HG03378 (cell line): Measurements from ENCODE around the gene KCNAB2.

Experiments used
- ATAC-seq: cut with Tn5 transposase; IDR thresholded peaks from one replicate; pipeline ENCODE4 v1.9.1; 2021; ENCODE audit warnings: mild to moderate bottlenecking, moderate library complexity; ENCODE audit not compliant: unreplicated experiment

The KCNAB2 gene

GRCh38 chr1:6124746-6125365 lies 79.2 kb downstream of the KCNAB2 start:
- no peak for ATAC-seq

DNA sequence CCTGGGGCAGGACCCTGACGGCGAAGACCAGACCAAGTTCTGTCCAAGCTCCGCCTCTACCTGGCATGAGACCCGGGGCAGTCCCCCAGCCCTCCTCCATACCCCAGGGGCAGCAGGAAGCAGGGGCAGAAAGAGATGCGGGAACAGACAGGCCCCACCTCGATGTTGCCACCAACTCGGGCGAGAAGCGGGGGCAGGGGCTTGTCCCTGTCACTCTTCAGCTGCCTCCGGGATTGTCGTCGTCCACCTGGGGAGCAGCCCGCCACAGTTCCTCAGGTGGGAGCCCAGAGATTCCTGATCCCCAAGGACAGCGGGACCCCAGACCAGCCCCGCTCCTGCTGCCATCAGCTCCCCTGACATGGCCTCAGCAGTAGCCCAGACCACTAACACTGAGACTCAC lies 79.7 kb downstream of the KCNAB2 start:
- no peak for ATAC-seq

GRCh38 chr1:6126028-6126427 lies 80.3 kb downstream of the KCNAB2 start:
- no peak for ATAC-seq

DNA sequence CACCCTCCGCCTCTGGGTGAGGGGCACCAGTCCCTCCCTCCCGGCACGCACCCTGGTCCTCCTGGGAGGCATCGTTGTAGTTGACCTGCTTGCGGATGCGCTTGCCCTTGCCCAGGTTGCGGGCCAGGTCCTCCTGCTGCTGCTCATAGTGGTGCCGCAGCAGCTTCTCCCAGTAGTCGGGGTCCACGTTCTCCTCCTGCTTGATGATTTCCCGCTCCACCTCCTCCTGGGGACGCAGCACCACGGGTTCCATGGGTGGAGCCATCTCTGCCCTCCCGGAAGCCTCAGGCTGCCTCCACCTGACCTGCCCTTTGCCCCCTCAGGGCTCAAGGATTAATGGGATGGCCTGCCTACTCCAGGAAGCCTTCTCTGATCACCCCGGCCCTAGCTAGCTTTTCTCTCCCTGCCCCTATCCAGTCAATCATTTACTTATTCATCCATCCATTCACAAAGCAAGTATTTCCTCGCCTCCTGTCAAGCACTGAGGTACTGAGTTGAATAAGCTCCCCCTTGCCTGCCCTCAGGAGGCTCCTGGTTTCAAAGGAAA lies 80.9 kb downstream of the KCNAB2 start:
- no peak for ATAC-seq

- ATAC-seq, result no peak
These were observed 82.0 kb downstream of the KCNAB2 start for GRCh38 chr1:6127587-6128163.

DNA sequence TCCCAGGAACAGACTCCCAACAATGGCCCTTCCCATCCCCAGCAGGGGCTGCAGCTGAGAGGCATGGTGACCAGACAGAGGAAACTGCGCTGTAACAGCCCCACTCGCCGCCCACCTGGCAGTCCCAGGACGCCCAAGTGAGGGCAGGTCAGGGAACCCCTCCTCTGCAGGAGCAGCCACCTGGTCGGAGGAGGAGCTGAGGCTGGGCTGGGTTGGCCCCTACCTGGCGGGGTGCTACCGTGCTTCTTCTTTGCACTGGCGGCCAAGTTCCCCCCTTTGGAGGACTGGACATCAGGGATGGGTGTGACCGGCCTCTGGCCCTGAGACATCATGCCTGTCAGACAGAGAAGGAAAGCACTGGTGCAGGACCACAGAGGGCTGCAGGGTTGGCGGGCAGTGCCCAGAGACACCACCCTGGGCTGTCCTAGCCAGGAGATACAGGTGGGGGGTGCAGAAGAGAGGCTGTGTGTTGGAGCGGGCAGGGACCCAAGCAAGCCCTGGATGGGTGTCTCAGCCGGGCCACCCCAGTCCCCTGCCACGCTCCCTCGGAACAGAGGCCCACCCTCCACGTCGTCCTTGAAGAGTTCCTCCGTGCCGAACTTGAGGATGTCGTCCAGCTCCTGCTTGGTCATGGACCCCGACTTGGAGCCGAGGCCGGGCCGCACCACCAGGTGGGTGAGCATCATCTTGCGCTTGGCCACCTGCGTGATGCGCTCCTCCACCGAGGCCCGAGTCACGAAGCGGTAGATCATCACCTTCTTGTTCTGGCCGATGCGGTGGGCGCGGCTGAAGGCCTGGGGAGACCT lies 82.8 kb downstream of the KCNAB2 start:
- ATAC-seq, result no peak

- ATAC-seq, result no peak
These were observed 83.6 kb downstream of the KCNAB2 start for GRCh38 chr1:6129313-6129712.

DNA sequence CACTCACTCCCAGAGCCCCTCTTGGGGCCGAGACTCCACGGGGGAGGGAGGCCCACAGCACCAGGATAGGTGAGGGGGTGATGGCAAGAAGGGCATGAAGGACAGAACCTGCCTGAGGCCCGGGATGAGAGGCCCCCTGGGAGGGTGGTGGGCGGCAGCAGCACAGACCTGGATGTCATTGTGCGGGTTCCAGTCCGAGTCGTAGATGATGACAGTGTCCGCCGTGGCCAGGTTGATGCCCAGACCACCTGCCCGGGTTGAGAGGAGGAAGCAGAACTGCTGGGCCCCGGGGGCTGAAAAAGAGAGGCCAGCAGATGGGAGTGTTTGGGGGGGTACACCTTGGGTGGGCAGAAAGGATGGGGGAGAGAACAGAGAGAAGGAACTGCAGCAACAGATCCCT lies 84.3 kb downstream of the KCNAB2 start:
- no peak for ATAC-seq

GRCh38 chr1:6130596-6130995 lies 84.9 kb downstream of the KCNAB2 start:
- ATAC-seq, result no peak

GRCh38 chr1:6131561-6131960 lies 85.9 kb downstream of the KCNAB2 start:
- no peak for ATAC-seq

- no peak for ATAC-seq
These were observed 87.6 kb downstream of the KCNAB2 start for GRCh38 chr1:6133146-6133895.

GRCh38 chr1:6134206-6134605 lies 88.5 kb downstream of the KCNAB2 start:
- ATAC-seq, result no peak

DNA sequence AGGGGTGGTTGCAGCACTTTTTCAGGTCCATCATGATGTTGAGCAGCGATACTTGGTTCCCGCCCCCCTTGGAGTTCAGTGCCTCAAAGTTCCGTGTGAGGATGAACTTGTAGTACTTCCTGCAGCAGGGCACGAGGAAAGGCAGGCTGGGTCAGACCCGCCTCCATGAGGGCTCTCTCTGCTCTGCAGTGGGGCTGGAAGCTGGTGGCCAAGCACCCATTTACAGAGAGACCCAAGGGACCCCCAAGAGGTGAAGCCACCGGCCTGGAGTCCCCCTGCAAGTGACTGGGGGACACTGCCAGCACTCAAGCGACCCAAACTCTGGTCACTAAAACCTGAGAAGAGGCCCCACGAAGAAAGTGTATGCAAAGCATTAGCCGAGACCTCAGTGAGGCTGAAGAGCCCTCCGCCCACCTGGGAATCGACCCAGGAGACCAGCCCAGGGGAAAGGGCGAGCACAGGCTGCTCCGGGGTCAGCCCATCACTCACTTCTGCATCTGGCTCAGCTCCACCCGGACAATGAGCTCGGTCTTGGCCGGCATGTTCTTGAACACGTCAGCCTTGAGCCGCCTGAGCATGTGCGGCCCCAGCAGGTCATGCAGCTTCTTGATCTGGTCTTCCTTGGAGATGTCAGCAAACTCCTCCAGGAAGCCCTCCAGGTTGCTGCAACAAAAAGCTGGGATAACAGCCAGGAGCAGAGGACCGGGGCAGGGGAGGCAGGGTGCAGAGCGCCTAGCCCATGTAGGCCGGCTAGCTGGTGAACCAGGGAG lies 89.2 kb downstream of the KCNAB2 start:
- no peak for ATAC-seq

- no peak for ATAC-seq
These were observed 91.0 kb downstream of the KCNAB2 start for GRCh38 chr1:6136516-6137220.

DNA sequence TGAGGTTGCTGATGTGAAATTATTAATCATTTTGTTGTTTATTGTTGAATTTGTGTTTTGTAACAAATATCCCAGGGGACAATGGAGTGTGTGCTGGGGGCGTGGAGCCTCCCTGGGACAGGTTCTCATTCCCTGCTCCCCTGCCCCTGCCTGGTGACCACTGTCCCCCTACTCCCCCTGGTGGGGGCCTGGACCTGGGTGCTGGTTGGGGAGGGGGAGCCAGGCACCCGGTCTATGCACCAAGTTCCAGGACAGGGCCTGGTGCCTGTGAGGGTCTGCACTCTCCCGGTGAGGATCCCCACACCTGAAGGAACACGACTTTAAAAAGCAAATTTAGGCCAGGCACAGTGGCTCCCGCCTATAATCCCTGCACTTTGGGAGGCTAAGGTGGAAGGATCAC lies 92.1 kb downstream of the KCNAB2 start:
- no peak for ATAC-seq

GRCh38 chr1:6140413-6140812 lies 94.7 kb downstream of the KCNAB2 start:
- no peak for ATAC-seq

DNA sequence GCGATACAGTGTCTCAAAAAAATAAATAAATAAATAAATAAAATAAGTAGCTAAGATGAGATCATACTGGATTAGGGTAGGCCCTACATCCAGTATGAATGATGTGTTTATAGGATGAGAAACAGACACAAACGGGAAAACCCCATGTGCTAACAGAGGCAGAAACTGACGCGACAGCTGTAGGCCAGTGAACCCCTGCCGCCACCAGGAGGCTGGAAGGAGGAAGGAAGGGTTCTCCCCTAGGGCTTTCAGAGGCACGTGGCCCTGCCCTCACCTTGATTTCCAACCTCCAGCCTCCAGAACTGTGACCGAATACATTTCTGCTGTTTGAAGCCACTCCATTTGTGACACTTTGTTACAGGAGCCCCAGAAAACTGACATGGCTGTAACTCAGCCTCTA lies 95.9 kb downstream of the KCNAB2 start:
- no peak for ATAC-seq

- ATAC-seq, result no peak
These were observed 96.4 kb downstream of the KCNAB2 start for GRCh38 chr1:6142036-6142621.

DNA sequence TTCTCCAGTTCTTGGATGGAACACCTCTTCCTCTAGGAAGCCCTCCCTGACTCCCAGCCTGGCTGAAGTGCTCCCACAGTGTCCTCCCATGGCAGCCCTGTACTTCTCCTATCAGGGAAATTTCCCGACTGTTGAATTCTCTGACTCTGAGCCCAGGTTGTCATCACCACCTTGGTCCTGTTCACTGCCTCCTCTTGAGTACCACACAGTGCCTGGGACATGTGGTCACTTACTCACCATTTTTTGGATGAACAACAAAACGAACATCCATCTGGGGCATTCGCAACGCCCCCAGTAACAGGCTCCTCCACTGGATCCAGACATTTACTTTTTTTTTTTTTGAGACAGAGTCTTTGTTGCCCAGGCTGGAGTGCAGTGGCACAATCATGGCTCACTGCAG lies 97.0 kb downstream of the KCNAB2 start:
- ATAC-seq, result no peak

DNA sequence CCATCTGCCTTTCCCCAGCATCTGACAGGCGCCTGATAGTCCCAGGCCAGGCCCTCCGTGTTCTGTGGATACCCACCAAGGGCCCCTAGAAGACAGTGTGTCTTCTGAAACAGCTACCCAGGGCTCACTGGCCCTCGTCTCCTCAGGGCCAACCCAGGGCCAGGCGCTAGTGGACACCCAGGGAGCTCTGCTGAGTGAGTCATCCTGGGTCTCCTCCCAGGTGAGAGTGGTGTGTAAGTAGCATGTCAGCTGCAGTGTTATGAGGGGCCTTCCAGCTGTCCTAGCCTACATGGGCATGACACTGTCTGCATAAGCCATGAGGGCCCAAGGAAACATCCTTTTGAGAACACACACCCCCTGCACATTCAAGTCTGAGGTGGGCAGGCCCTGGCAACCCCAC lies 97.7 kb downstream of the KCNAB2 start:
- no peak for ATAC-seq
